GM23338 (cell line): Measurements from ENCODE around the gene KIAA0753. TPM values are rescaled to one million over a fixed set of nuclear protein-coding genes. Genes with fewer than 3 reads are reported as not detected.

ENCODE experiments used
- ATAC-seq: fragments of 200-7000 bp; cut with Tn5 transposase; 3 replicates; pipeline ENCODE4 v1.9.1; 2020
- DNase-seq: peaks from one replicate; pipeline ENCODE4 v3.0.0-alpha.2; 2015; ENCODE audit warnings: low spot score
- H2AFZ ChIP-seq: fragments of 200-600 bp; sonication (generic); 2 replicates; pipeline ENCODE4 v1.8.0; 2016; ENCODE audit warnings: antibody characterized with exemption, mild to moderate bottlenecking, moderate library complexity
- H3F3A ChIP-seq: fragments of 200-600 bp; sonication (generic); replicated peaks from 2 replicates; pipeline ENCODE4 v1.8.0; 2017; ENCODE audit warnings: antibody characterized with exemption, mixed run types, low read depth
- H3K27ac ChIP-seq: fragments of 200-600 bp; sonication (generic); 2 replicates; pipeline ENCODE4 v1.6.1; 2016; ENCODE audit warnings: low read depth
- H3K27me3 ChIP-seq: fragments of 200-600 bp; sonication (generic); 2 replicates; pipeline ENCODE4 v1.8.0; 2016; ENCODE audit warnings: mild to moderate bottlenecking, mixed run types, moderate library complexity; ENCODE audit not compliant: insufficient read depth
- H3K36me3 ChIP-seq: fragments of 200-600 bp; sonication (generic); 2 replicates; pipeline ENCODE4 v1.8.0; 2016; ENCODE audit warnings: mild to moderate bottlenecking; ENCODE audit not compliant: insufficient read depth
- H3K4me1 ChIP-seq: fragments of 200-600 bp; sonication (generic); 2 replicates; pipeline ENCODE4 v1.8.0; 2016; ENCODE audit warnings: mild to moderate bottlenecking, moderate library complexity; ENCODE audit not compliant: insufficient read depth
- H3K4me2 ChIP-seq: fragments of 200-600 bp; sonication (generic); 2 replicates; pipeline ENCODE4 v1.7.1; 2017; ENCODE audit warnings: mixed run types
- H3K4me3 ChIP-seq: fragments of 200-600 bp; sonication (generic); 2 replicates; pipeline ENCODE4 v1.6.1; 2016; ENCODE audit warnings: mixed run types
- H3K79me2 ChIP-seq: fragments of 200-600 bp; sonication (generic); replicated peaks from 2 replicates; pipeline ENCODE4 v1.8.0; 2017; ENCODE audit warnings: mild to moderate bottlenecking; ENCODE audit not compliant: insufficient read depth
- H3K9me2 ChIP-seq: fragments of 200-600 bp; sonication (generic); 2 replicates; pipeline ENCODE4 v1.8.0; 2017; ENCODE audit not compliant: insufficient read depth
- H4K20me1 ChIP-seq: fragments of 200-600 bp; sonication (generic); replicated peaks from 2 replicates; pipeline ENCODE4 v1.8.0; 2017; ENCODE audit warnings: mild to moderate bottlenecking; ENCODE audit not compliant: insufficient read depth
- H3K27ac Mint-ChIP-seq: 2 replicates; pipeline ENCODE4 v1.8.0; 2020; ENCODE audit warnings: inconsistent platforms, mild to moderate bottlenecking, moderate library complexity, mixed read lengths
- H3K27me3 Mint-ChIP-seq: 3 replicates; pipeline ENCODE4 v1.8.0; 2022; ENCODE audit warnings: low read depth, mild to moderate bottlenecking, moderate library complexity, mixed read lengths, inconsistent platforms; ENCODE audit not compliant: insufficient read depth, poor library complexity
- H3K36me3 Mint-ChIP-seq: 3 replicates; pipeline ENCODE4 v1.8.0; 2021; ENCODE audit warnings: low read depth, mild to moderate bottlenecking, inconsistent platforms, moderate library complexity, mixed read lengths
- H3K4me1 Mint-ChIP-seq: 3 replicates; pipeline ENCODE4 v1.8.0; 2020; ENCODE audit warnings: mild to moderate bottlenecking, inconsistent platforms, mixed read lengths
- H3K4me3 Mint-ChIP-seq: 3 replicates; pipeline ENCODE4 v1.8.0; 2021; ENCODE audit warnings: moderate library complexity, mild to moderate bottlenecking, inconsistent platforms, mixed read lengths
- H3K9me3 Mint-ChIP-seq: 3 replicates; pipeline ENCODE4 v1.8.0; 2020; ENCODE audit warnings: moderate library complexity, mild to moderate bottlenecking, inconsistent platforms, mixed read lengths
- CREB1 ChIP-seq: fragments of 250-450 bp; sonication (Bioruptor Pico); IDR thresholded peaks from 2 replicates; pipeline ENCODE4 v1.5.0; 2020; ENCODE audit warnings: low read depth, mild to moderate bottlenecking, moderate library complexity
- EZH2 ChIP-seq: fragments of 200-600 bp; sonication (generic); IDR thresholded peaks from one replicate; pipeline ENCODE4 v1.8.0; 2017; ENCODE audit warnings: antibody characterized with exemption, mild to moderate bottlenecking, low read depth; ENCODE audit not compliant: unreplicated experiment
- EZH2phosphoT487 ChIP-seq: fragments of 200-600 bp; sonication (generic); IDR thresholded peaks from one replicate; pipeline ENCODE4 v1.8.1; 2018; ENCODE audit warnings: antibody characterized with exemption; ENCODE audit not compliant: unreplicated experiment
- JUNB ChIP-seq: IDR thresholded peaks from one replicate; pipeline ENCODE4 v1.6.1; 2016; ENCODE audit warnings: antibody characterized with exemption; ENCODE audit not compliant: unreplicated experiment
- POLR2AphosphoS5 ChIP-seq: IDR thresholded peaks from 2 replicates; pipeline ENCODE4 v1.6.1; 2016; ENCODE audit warnings: antibody characterized with exemption, low read depth
- STAT1 ChIP-seq: IDR thresholded peaks from one replicate; pipeline ENCODE4 v1.6.1; 2016; ENCODE audit warnings: antibody characterized with exemption; ENCODE audit not compliant: unreplicated experiment
- ZNF331 ChIP-seq: fragments of 250-450 bp; sonication (Bioruptor Pico); IDR thresholded peaks from 2 replicates; pipeline ENCODE4 v1.5.0; 2020; ENCODE audit warnings: low read depth, mild to moderate bottlenecking, moderate library complexity
- polyA plus RNA-seq: library from polyadenylated mRNA; unstranded; fragments of >200 nt; fragmentation: Nextera tagmentation; extraction: Ambion mirVana; gene quantifications from 2 replicates; pipeline ENCODE4 v1.2.1, GENCODE V29; 2016
- total RNA-seq: library from RNA; depleted of rRNA; stranded (reverse); fragments of >200 nt; shearing (Covaris generic); gene quantifications from 2 replicates; pipeline ENCODE4 v1.2.3, GENCODE V29; 2014
- TF ChIP-seq, protein P1 (sequence below), 2 experiments: fragments of 200-600 bp in 1 of 2; sonication (generic) in 1 of 2; conservative IDR thresholded peaks; 2 replicates each; pipeline versions ENCODE4 v1.5.1 to v1.6.1; 2016 to 2017; ENCODE audit warnings: antibody characterized with exemption in 2 of 2, low read depth in 2 of 2, mild to moderate bottlenecking in 2 of 2, moderate library complexity in 1 of 2
- TF ChIP-seq, protein P2 (sequence below): IDR thresholded peaks from 2 replicates; pipeline ENCODE4 v1.6.1; 2016; ENCODE audit warnings: antibody characterized with exemption
- TF ChIP-seq, protein P3 (sequence below): IDR thresholded peaks from one replicate; pipeline ENCODE4 v1.6.1; 2018; ENCODE audit warnings: antibody characterized with exemption; ENCODE audit not compliant: unreplicated experiment
- TF ChIP-seq, protein P4 (sequence below): fragments of 250-450 bp; sonication (Bioruptor Pico); IDR thresholded peaks from 2 replicates; pipeline ENCODE4 v1.5.0; 2020; ENCODE audit warnings: mild to moderate bottlenecking, moderate library complexity

Gene KIAA0753
- total and polyA plus RNA-seq, 2 experiments from 2014 or later, result 6.0 to 27.8 TPM

DNA sequence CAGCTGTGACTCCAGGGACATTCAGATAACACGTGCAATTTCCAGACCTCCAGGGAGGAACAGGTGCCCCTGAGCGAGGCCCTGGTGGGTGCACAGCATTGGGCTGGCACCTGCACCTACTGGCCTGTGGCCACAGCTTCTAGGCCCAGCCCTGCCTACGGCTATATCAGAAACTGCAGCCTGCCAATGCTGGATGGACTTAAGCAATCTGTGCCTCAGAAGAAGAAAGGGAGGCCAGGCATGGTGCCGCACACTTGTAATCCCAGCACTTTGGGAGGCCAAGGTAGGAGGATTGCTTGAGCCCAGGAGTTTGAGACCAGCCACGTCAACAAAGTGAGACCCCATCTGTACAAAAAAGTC, 96.5 kb downstream of the KIAA0753 start:
- Mint-ChIP-seq H3K9me3 (peaks cover 7% of the 10 kb centered on the region), H3K4me1 (peaks cover 36% of the 10 kb centered on the region), H3K4me3 (no peak overlapping the region), H3K27me3 (peaks cover 8% of the 10 kb centered on the region), H3K36me3 (no peaks in the 10 kb centered on the region; the same call in 2 of the 3 replicates), H3K27ac (no peak overlapping the region)
- DNase-seq, result no peak
- H3K27ac ChIP-seq, result no peak overlapping the region
- H3K79me2 ChIP-seq, result no peaks in the 10 kb centered on the region
- H3K4me2 ChIP-seq, result no peak overlapping the region
- no peaks in the 10 kb centered on the region for H4K20me1 ChIP-seq
- no peaks in the 10 kb centered on the region for H3K9me2 ChIP-seq
- TF ChIP-seq ZNF331 (no peak), EZH2phosphoT487 (no peak), JUNB (no peak), POLR2AphosphoS5 (no peak), EZH2 (no peak), STAT1 (no peak), CREB1 (CRISPR knock-in tag) (no peak)
- TF ChIP-seq, protein P1, sequence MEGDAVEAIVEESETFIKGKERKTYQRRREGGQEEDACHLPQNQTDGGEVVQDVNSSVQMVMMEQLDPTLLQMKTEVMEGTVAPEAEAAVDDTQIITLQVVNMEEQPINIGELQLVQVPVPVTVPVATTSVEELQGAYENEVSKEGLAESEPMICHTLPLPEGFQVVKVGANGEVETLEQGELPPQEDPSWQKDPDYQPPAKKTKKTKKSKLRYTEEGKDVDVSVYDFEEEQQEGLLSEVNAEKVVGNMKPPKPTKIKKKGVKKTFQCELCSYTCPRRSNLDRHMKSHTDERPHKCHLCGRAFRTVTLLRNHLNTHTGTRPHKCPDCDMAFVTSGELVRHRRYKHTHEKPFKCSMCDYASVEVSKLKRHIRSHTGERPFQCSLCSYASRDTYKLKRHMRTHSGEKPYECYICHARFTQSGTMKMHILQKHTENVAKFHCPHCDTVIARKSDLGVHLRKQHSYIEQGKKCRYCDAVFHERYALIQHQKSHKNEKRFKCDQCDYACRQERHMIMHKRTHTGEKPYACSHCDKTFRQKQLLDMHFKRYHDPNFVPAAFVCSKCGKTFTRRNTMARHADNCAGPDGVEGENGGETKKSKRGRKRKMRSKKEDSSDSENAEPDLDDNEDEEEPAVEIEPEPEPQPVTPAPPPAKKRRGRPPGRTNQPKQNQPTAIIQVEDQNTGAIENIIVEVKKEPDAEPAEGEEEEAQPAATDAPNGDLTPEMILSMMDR (conservative IDR thresholded peaks at IDR 0.05; ENCODE audit: low read depth in 2 of 2), result no peak
- TF ChIP-seq, protein P2, sequence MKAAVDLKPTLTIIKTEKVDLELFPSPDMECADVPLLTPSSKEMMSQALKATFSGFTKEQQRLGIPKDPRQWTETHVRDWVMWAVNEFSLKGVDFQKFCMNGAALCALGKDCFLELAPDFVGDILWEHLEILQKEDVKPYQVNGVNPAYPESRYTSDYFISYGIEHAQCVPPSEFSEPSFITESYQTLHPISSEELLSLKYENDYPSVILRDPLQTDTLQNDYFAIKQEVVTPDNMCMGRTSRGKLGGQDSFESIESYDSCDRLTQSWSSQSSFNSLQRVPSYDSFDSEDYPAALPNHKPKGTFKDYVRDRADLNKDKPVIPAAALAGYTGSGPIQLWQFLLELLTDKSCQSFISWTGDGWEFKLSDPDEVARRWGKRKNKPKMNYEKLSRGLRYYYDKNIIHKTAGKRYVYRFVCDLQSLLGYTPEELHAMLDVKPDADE, result no peak
- TF ChIP-seq, protein P3, sequence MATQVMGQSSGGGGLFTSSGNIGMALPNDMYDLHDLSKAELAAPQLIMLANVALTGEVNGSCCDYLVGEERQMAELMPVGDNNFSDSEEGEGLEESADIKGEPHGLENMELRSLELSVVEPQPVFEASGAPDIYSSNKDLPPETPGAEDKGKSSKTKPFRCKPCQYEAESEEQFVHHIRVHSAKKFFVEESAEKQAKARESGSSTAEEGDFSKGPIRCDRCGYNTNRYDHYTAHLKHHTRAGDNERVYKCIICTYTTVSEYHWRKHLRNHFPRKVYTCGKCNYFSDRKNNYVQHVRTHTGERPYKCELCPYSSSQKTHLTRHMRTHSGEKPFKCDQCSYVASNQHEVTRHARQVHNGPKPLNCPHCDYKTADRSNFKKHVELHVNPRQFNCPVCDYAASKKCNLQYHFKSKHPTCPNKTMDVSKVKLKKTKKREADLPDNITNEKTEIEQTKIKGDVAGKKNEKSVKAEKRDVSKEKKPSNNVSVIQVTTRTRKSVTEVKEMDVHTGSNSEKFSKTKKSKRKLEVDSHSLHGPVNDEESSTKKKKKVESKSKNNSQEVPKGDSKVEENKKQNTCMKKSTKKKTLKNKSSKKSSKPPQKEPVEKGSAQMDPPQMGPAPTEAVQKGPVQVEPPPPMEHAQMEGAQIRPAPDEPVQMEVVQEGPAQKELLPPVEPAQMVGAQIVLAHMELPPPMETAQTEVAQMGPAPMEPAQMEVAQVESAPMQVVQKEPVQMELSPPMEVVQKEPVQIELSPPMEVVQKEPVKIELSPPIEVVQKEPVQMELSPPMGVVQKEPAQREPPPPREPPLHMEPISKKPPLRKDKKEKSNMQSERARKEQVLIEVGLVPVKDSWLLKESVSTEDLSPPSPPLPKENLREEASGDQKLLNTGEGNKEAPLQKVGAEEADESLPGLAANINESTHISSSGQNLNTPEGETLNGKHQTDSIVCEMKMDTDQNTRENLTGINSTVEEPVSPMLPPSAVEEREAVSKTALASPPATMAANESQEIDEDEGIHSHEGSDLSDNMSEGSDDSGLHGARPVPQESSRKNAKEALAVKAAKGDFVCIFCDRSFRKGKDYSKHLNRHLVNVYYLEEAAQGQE, result no peak
- TF ChIP-seq, protein P4, sequence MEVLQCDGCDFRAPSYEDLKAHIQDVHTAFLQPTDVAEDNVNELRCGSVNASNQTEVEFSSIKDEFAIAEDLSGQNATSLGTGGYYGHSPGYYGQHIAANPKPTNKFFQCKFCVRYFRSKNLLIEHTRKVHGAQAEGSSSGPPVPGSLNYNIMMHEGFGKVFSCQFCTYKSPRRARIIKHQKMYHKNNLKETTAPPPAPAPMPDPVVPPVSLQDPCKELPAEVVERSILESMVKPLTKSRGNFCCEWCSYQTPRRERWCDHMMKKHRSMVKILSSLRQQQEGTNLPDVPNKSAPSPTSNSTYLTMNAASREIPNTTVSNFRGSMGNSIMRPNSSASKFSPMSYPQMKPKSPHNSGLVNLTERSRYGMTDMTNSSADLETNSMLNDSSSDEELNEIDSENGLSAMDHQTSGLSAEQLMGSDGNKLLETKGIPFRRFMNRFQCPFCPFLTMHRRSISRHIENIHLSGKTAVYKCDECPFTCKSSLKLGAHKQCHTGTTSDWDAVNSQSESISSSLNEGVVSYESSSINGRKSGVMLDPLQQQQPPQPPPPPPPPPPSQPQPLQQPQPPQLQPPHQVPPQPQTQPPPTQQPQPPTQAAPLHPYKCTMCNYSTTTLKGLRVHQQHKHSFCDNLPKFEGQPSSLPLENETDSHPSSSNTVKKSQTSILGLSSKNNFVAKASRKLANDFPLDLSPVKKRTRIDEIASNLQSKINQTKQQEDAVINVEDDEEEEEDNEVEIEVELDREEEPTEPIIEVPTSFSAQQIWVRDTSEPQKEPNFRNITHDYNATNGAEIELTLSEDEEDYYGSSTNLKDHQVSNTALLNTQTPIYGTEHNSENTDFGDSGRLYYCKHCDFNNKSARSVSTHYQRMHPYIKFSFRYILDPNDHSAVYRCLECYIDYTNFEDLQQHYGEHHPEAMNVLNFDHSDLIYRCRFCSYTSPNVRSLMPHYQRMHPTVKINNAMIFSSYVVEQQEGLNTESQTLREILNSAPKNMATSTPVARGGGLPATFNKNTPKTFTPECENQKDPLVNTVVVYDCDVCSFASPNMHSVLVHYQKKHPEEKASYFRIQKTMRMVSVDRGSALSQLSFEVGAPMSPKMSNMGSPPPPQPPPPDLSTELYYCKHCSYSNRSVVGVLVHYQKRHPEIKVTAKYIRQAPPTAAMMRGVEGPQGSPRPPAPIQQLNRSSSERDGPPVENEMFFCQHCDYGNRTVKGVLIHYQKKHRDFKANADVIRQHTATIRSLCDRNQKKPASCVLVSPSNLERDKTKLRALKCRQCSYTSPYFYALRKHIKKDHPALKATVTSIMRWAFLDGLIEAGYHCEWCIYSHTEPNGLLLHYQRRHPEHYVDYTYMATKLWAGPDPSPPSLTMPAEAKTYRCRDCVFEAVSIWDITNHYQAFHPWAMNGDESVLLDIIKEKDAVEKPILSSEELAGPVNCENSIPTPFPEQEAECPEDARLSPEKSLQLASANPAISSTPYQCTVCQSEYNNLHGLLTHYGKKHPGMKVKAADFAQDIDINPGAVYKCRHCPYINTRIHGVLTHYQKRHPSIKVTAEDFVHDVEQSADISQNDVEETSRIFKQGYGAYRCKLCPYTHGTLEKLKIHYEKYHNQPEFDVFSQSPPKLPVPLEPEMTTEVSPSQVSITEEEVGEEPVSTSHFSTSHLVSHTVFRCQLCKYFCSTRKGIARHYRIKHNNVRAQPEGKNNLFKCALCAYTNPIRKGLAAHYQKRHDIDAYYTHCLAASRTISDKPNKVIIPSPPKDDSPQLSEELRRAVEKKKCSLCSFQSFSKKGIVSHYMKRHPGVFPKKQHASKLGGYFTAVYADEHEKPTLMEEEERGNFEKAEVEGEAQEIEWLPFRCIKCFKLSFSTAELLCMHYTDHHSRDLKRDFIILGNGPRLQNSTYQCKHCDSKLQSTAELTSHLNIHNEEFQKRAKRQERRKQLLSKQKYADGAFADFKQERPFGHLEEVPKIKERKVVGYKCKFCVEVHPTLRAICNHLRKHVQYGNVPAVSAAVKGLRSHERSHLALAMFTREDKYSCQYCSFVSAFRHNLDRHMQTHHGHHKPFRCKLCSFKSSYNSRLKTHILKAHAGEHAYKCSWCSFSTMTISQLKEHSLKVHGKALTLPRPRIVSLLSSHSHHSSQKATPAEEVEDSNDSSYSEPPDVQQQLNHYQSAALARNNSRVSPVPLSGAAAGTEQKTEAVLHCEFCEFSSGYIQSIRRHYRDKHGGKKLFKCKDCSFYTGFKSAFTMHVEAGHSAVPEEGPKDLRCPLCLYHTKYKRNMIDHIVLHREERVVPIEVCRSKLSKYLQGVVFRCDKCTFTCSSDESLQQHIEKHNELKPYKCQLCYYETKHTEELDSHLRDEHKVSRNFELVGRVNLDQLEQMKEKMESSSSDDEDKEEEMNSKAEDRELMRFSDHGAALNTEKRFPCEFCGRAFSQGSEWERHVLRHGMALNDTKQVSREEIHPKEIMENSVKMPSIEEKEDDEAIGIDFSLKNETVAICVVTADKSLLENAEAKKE (CRISPR knock-in tag), result no peak
- no peaks in the 10 kb centered on the region for H3K36me3 ChIP-seq
- no peak overlapping the region for H3K4me3 ChIP-seq
- no peak overlapping the region for H2AFZ ChIP-seq
- H3K4me1 ChIP-seq, result peaks cover 4% of the 10 kb centered on the region; the same call in 1 of the 2 replicates
- H3F3A ChIP-seq, result no peaks in the 10 kb centered on the region
- ATAC-seq, result no peak
- H3K27me3 ChIP-seq, result no peaks in the 10 kb centered on the region
